Prostate gland (tissue), 2 donors: ENCODE data around the gene BIN2.

Experiments used
- CTCF ChIP-seq, 4 experiments: fragments of 200-600 bp in 2 of 4; fragments of 450-650 bp in 2 of 4; sonication (generic) in 2 of 4; IDR thresholded peaks; 1 replicate in 3 of 4; 2 replicates in 1 of 4; pipeline ENCODE4 v1.5.1; 2016 to 2019; ENCODE audit warnings: antibody characterized with exemption in 4 of 4, mild to moderate bottlenecking in 2 of 4, moderate library complexity in 2 of 4
- POLR2A ChIP-seq: fragments of 450-650 bp; IDR thresholded peaks from one replicate; pipeline ENCODE4 v1.6.1; 2016; ENCODE audit warnings: antibody characterized with exemption, mild to moderate bottlenecking

GRCh38 chr12:51263341-51263740 lies 60.6 kb downstream of the BIN2 start:
- TF ChIP-seq POLR2A (no peak), CTCF (IDR thresholded peaks at IDR 0.05) (no peak)
